Urinary bladder (tissue), 4 donors: ENCODE measurements around the gene DCC. TPM values are rescaled to one million over a fixed set of nuclear protein-coding genes. Genes with fewer than 3 reads are reported as not detected.

Experiments
- DNase-seq: peaks from one replicate; pipeline ENCODE4 v3.0.0-alpha.2; 2015; ENCODE audit errors: extremely low spot score
- H3K27ac ChIP-seq: one replicate; pipeline ENCODE4 v1.5.1; 2013; ENCODE audit warnings: low read depth, mild to moderate bottlenecking, moderate library complexity
- H3K36me3 ChIP-seq: one replicate; pipeline ENCODE4 v1.6.1; 2013; ENCODE audit warnings: mild to moderate bottlenecking, moderate library complexity; ENCODE audit not compliant: insufficient read depth
- H3K4me1 ChIP-seq: one replicate; pipeline ENCODE4 v1.6.1; 2013; ENCODE audit warnings: mild to moderate bottlenecking, moderate library complexity; ENCODE audit not compliant: insufficient read depth
- H3K4me3 ChIP-seq: one replicate; pipeline ENCODE4 v1.5.1; 2013; ENCODE audit warnings: low read depth, low read length
- WGBS: extraction: QIAGEN DNeasy Blood & Tissue Kit; methylation state at CpG from one replicate; pipeline ENCODE4 v1.1.7; 2013; 5-methylcytosine and 5-hydroxymethylcytosine counted together
- polyA plus RNA-seq: library from polyadenylated mRNA; stranded (reverse); fragments of 200-250 nt; gene quantifications from one replicate; pipeline ENCODE4 v1.2.3, GENCODE V29; 2013
- total RNA-seq: library from RNA; depleted of rRNA; stranded (reverse); fragments of >200 nt; gene quantifications from one replicate; pipeline ENCODE4 v1.2.3, GENCODE V29; 2014
- donor health status: healthy with polysubstance abuse.
- donor health status: healthy.

DCC gene
- total and polyA plus RNA-seq, 2 donors: 0.08 to 2.0 TPM

GRCh38 chr18:52510139-52510538 is 170.1 kb downstream of the DCC start:
- no peaks in the 10 kb centered on the region for H3K36me3 ChIP-seq
- no peak for DNase-seq
- no peak overlapping the region for H3K27ac ChIP-seq
- 46% methylated on average over 3 of the region's 3 CpGs for WGBS
- H3K4me1 ChIP-seq: no peaks in the 10 kb centered on the region
- H3K4me3 ChIP-seq: no peak overlapping the region

GRCh38 chr18:52518086-52518485 is 178.1 kb downstream of the DCC start:
- no peak for DNase-seq
- Histone ChIP-seq H3K36me3 (no peaks in the 10 kb centered on the region), H3K27ac (no peak overlapping the region), H3K4me3 (no peak overlapping the region), H3K4me1 (no peaks in the 10 kb centered on the region)
- WGBS: 83% methylated on average over 2 of the region's 2 CpGs

GRCh38 chr18:52519021-52519420 is 179.0 kb downstream of the DCC start:
- WGBS: 16% methylated on average over 1 of the region's 1 CpG
- no peak for DNase-seq
- Histone ChIP-seq H3K27ac (no peak overlapping the region), H3K4me1 (no peaks in the 10 kb centered on the region), H3K4me3 (no peak overlapping the region), H3K36me3 (no peaks in the 10 kb centered on the region)

- Histone ChIP-seq H3K4me1 (no peaks in the 10 kb centered on the region), H3K4me3 (no peak overlapping the region), H3K36me3 (no peaks in the 10 kb centered on the region), H3K27ac (no peak overlapping the region)
- 27% methylated on average over 1 of the region's 1 CpG for WGBS
- no peak for DNase-seq
These were observed 183.6 kb downstream of the DCC start for GRCh38 chr18:52523566-52523965.

- 87% methylated on average over 2 of the region's 2 CpGs for WGBS
- no peak overlapping the region for H3K27ac ChIP-seq
- no peaks in the 10 kb centered on the region for H3K4me1 ChIP-seq
- no peaks in the 10 kb centered on the region for H3K36me3 ChIP-seq
- no peak for DNase-seq
- no peak overlapping the region for H3K4me3 ChIP-seq
These were observed 191.8 kb downstream of the DCC start for GRCh38 chr18:52531836-52532235.

- WGBS: 73% methylated on average over 6 of the region's 6 CpGs
- Histone ChIP-seq H3K27ac (no peak overlapping the region), H3K36me3 (no peaks in the 10 kb centered on the region), H3K4me3 (no peak overlapping the region), H3K4me1 (no peaks in the 10 kb centered on the region)
- no peak for DNase-seq
These were observed 196.0 kb downstream of the DCC start for GRCh38 chr18:52536039-52536438.

GRCh38 chr18:52537261-52537660 is 197.3 kb downstream of the DCC start:
- Histone ChIP-seq H3K27ac (no peak overlapping the region), H3K4me1 (no peaks in the 10 kb centered on the region), H3K36me3 (no peaks in the 10 kb centered on the region), H3K4me3 (no peak overlapping the region)
- WGBS: 36% methylated on average over 1 of the region's 1 CpG
- DNase-seq: no peak

- no peak for DNase-seq
- WGBS: 81% methylated on average over 4 of the region's 4 CpGs
- Histone ChIP-seq H3K4me3 (no peak overlapping the region), H3K27ac (no peak overlapping the region), H3K4me1 (no peaks in the 10 kb centered on the region), H3K36me3 (no peaks in the 10 kb centered on the region)
These were observed 201.1 kb downstream of the DCC start for GRCh38 chr18:52541056-52541455.

GRCh38 chr18:52544086-52544485 is 204.1 kb downstream of the DCC start:
- H3K4me3 ChIP-seq: no peak overlapping the region
- 71% methylated on average over 4 of the region's 4 CpGs for WGBS
- no peaks in the 10 kb centered on the region for H3K4me1 ChIP-seq
- H3K27ac ChIP-seq: no peak overlapping the region
- DNase-seq: no peak
- H3K36me3 ChIP-seq: no peaks in the 10 kb centered on the region

GRCh38 chr18:52546686-52547346 is 206.8 kb downstream of the DCC start:
- Histone ChIP-seq H3K27ac (no peak overlapping the region), H3K36me3 (no peaks in the 10 kb centered on the region), H3K4me1 (no peaks in the 10 kb centered on the region), H3K4me3 (no peak overlapping the region)
- no peak for DNase-seq
- 48% methylated on average over 6 of the region's 6 CpGs for WGBS

- Histone ChIP-seq H3K4me3 (no peak overlapping the region), H3K36me3 (no peaks in the 10 kb centered on the region), H3K4me1 (no peaks in the 10 kb centered on the region), H3K27ac (no peak overlapping the region)
- WGBS: 88% methylated on average over 1 of the region's 1 CpG
- no peak for DNase-seq
These were observed 213.4 kb downstream of the DCC start for GRCh38 chr18:52553441-52553840.

GRCh38 chr18:52554180-52554579 is 214.2 kb downstream of the DCC start:
- no peaks in the 10 kb centered on the region for H3K36me3 ChIP-seq
- H3K27ac ChIP-seq: no peak overlapping the region
- DNase-seq: no peak
- H3K4me3 ChIP-seq: no peak overlapping the region
- WGBS: 43% methylated on average over 1 of the region's 1 CpG
- H3K4me1 ChIP-seq: no peaks in the 10 kb centered on the region

- Histone ChIP-seq H3K36me3 (no peaks in the 10 kb centered on the region), H3K4me3 (no peak overlapping the region), H3K27ac (no peak overlapping the region), H3K4me1 (no peaks in the 10 kb centered on the region)
- no peak for DNase-seq
- WGBS: 64% methylated on average over 4 of the region's 4 CpGs
These were observed 227.4 kb downstream of the DCC start for GRCh38 chr18:52567360-52567759.

GRCh38 chr18:52569492-52569891 is 229.5 kb downstream of the DCC start:
- WGBS: 39% methylated on average over 1 of the region's 1 CpG
- DNase-seq: no peak
- Histone ChIP-seq H3K36me3 (no peaks in the 10 kb centered on the region), H3K4me1 (no peaks in the 10 kb centered on the region), H3K4me3 (no peak overlapping the region), H3K27ac (no peak overlapping the region)

- H3K4me3 ChIP-seq: no peak overlapping the region
- no peaks in the 10 kb centered on the region for H3K36me3 ChIP-seq
- no peaks in the 10 kb centered on the region for H3K4me1 ChIP-seq
- no peak overlapping the region for H3K27ac ChIP-seq
- WGBS: 58% methylated on average over 2 of the region's 2 CpGs
- DNase-seq: no peak
These were observed 231.0 kb downstream of the DCC start for GRCh38 chr18:52570975-52571374.
